ENCODE data around the gene PRSS33. TPM values are rescaled to one million over a fixed set of nuclear protein-coding genes. Genes with fewer than 3 reads are reported as not detected.

The PRSS33 gene, protein sequence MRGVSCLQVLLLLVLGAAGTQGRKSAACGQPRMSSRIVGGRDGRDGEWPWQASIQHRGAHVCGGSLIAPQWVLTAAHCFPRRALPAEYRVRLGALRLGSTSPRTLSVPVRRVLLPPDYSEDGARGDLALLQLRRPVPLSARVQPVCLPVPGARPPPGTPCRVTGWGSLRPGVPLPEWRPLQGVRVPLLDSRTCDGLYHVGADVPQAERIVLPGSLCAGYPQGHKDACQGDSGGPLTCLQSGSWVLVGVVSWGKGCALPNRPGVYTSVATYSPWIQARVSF
- not detected for polyA plus RNA-seq (2013, experiment 1 of 2)
- polyA plus RNA-seq (2013, experiment 2 of 2) = not detected

DNA sequence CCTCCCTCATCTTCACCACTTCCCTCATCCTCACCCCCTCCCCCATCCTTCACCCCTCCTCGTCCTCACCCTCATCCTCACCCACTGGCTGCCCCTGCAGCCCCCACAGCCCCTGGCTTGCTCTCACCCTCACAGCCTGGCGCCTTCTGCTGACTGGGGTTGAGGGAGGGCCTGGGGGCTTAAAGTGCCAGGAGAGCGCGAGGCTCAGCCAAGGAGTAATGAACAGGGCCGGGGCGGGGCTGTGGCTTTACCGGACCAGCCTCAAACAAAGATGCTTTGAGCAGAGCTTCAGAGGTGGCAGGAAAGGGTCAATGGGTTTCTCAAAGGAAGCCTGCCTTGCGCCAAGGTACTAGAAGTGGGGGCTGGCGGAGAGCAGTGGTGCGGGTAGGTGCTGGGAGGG is at the start of gene PRSS33:
TSS of gene PRSS33 (minus strand) at position 155 of the 400 bp plus-strand sequence. CDS start 1,013 bp downstream, outside the sequence.
- Histone ChIP-seq H3K4me1 (ENCODE audit: control insufficient read depth, low read depth, low read length) (no peaks in the 10 kb centered on the region), H3K9ac (ENCODE audit: low read length) (no peak within 1 kb of the TSS), H4K5ac (ENCODE audit: low read length) (no peak within 1 kb of the TSS), H3K23ac (ENCODE audit: low read length) (no peak within 1 kb of the TSS), H2AK5ac (ENCODE audit: low read length) (no peak within 1 kb of the TSS), H3K79me1 (ENCODE audit: low read length) (no peaks in the 10 kb centered on the region), H3K27me3 (ENCODE audit: insufficient read depth, low read length, poor library complexity) (no peaks in the 10 kb centered on the region), H2BK5ac (ENCODE audit: low read length) (no peak within 1 kb of the TSS), H3K18ac (ENCODE audit: low read length) (no peak within 1 kb of the TSS), H4K8ac (ENCODE audit: low read depth, low read length) (no peak within 1 kb of the TSS), H3K79me2 (ENCODE audit: control insufficient read depth, insufficient read depth, low read length) (no peaks in the 10 kb centered on the region), H3K27ac (ENCODE audit: low read depth, low read length) (no peak within 1 kb of the TSS), H2BK15ac (replicated peaks; ENCODE audit: low read depth) (no peak within 1 kb of the TSS), H3K4ac (ENCODE audit: low read depth, low read length) (no peak within 1 kb of the TSS), H3K4me2 (ENCODE audit: low read length) (no peak within 1 kb of the TSS), H3K36me3 (ENCODE audit: control insufficient read depth, insufficient read depth, low read length) (no peaks in the 10 kb centered on the region), H2BK120ac (ENCODE audit: low read depth, low read length) (no peak within 1 kb of the TSS), H3K4me3 (ENCODE audit: low read length) (no peak within 1 kb of the TSS), H3K56ac (ENCODE audit: low read length) (no peak within 1 kb of the TSS)
- no peak for DNase-seq
- 100% methylated on average over 1 of the region's 10 CpGs for whole genome bisulfite sequencing (ENCODE audit: extremely low coverage, insufficient coverage, low lambda C conversion rate)

DNA sequence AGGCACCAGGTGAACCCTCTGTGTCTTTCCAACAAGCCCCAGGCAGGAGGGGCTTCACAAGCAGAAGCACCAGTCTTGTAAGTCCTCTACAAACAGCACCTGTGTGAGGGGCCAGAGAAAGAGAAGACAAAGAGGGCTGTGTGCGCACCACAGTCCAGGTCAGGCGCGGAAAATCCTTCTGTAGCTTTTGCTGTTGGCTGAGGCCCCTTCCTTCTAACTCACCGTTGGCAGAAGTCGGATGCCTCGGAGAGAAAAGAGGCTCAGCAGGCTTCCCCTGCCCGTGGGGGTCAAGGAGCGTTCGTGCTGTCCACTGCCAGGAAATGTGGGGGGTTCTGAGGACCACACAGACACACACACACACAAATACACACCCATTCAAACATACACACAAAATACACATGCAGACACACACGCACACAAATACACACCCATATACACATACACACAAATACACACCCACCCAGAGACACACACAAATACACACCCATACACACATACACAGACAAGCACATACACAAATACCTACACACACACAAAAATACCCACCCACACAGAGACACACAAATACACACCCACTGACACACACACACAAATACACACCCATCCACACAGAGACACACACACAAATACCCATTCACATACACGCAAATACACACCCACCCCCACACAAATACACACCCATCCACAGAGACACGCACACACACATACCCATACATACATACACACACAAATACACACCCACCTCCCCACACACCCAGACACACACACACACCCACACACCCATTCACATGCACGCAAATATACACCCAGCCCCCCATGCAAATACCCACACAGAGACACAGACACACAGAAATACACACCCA is 49.5 kb upstream of the PRSS33 start:
- no peaks in the 10 kb centered on the region for H3K79me1 ChIP-seq (ENCODE audit: low read length)
- H2BK120ac ChIP-seq (ENCODE audit: low read depth, low read length) = peak overlapping the region; percentile 31
- H3K36me3 ChIP-seq (ENCODE audit: control insufficient read depth, insufficient read depth, low read length) = no peaks in the 10 kb centered on the region
- H3K4me2 ChIP-seq (ENCODE audit: low read length) = no peak overlapping the region
- H2BK15ac ChIP-seq (replicated peaks; ENCODE audit: low read depth) = no peak overlapping the region
- no peaks in the 10 kb centered on the region for H3K27me3 ChIP-seq (ENCODE audit: insufficient read depth, low read length, poor library complexity)
- H4K8ac ChIP-seq (ENCODE audit: low read depth, low read length) = no peak overlapping the region
- H3K79me2 ChIP-seq (ENCODE audit: control insufficient read depth, insufficient read depth, low read length) = no peaks in the 10 kb centered on the region
- no peak overlapping the region for H4K5ac ChIP-seq (ENCODE audit: low read length)
- H3K9ac ChIP-seq (ENCODE audit: low read length) = peak overlapping the region; percentile 16
- H3K4ac ChIP-seq (ENCODE audit: low read depth, low read length) = peak overlapping the region; percentile 28
- no peak overlapping the region for H3K23ac ChIP-seq (ENCODE audit: low read length)
- H3K27ac ChIP-seq (ENCODE audit: low read depth, low read length) = peak overlapping the region; percentile 82
- no peak for DNase-seq
- no peak overlapping the region for H3K18ac ChIP-seq (ENCODE audit: low read length)
- H2BK5ac ChIP-seq (ENCODE audit: low read length) = no peak overlapping the region
- 100% methylated on average over 3 of the region's 13 CpGs for WGBS (ENCODE audit: extremely low coverage, insufficient coverage, low lambda C conversion rate)
- H3K4me3 ChIP-seq (ENCODE audit: low read length) = no peak overlapping the region
- H2AK5ac ChIP-seq (ENCODE audit: low read length) = peak overlapping the region; percentile 51
- peaks cover 7% of the 10 kb centered on the region for H3K4me1 ChIP-seq (ENCODE audit: control insufficient read depth, low read depth, low read length)
- H3K56ac ChIP-seq (ENCODE audit: low read length) = peak overlapping the region; percentile 65

DNA sequence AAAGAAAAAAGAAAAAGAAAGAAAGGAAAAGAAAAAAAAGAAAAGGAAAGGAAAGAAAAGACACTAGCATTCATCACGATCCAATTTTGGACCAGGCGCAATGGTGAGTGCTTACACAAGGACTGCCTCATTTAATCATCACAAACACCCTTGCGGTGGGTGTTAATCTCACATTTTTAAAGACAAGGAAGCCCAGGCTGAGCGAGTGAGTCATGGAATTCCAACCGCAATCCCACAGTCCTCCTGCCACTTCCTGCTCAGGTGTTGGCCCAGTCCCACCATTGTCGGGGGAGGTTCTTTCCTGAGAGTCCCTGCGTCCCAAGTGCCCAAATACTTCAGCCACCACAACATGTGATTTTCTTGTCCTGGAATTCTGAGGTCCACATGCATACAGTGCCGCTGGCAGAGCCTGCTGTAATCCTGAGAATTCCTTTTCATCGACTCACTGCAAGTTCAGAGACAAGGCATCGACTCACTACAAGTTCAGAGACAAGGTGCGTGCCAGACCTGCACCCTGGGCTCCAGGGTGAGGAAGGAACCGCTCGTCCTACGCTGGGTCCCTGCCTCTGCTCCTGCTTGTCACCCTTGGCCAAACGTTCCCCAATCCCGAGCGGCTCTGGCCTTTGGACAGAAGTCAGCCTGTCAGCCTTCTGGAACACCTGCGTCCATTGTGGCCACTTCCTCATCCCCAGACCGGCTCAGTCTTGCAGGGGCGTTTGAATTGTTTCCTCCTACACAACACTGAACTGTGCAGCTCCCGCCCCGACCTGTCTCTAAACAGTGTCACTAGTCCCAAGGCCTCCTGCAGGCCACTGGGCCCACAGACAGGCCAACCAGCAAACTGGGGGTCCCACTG is 48.5 kb upstream of the PRSS33 start:
- H4K8ac ChIP-seq (ENCODE audit: low read depth, low read length) = no peak overlapping the region
- no peak overlapping the region for H3K23ac ChIP-seq (ENCODE audit: low read length)
- H3K4ac ChIP-seq (ENCODE audit: low read depth, low read length) = peak overlapping the region; percentile 28
- no peaks in the 10 kb centered on the region for H3K27me3 ChIP-seq (ENCODE audit: insufficient read depth, low read length, poor library complexity)
- H3K4me1 ChIP-seq (ENCODE audit: control insufficient read depth, low read depth, low read length) = peaks cover 7% of the 10 kb centered on the region
- peak overlapping the region; percentile 65 for H3K56ac ChIP-seq (ENCODE audit: low read length)
- peak overlapping the region; percentile 82 for H3K27ac ChIP-seq (ENCODE audit: low read depth, low read length)
- no peak overlapping the region for H4K5ac ChIP-seq (ENCODE audit: low read length)
- no peaks in the 10 kb centered on the region for H3K79me1 ChIP-seq (ENCODE audit: low read length)
- peak overlapping the region; percentile 43 for H2BK5ac ChIP-seq (ENCODE audit: low read length)
- no peak overlapping the region for H3K4me3 ChIP-seq (ENCODE audit: low read length)
- no peak overlapping the region for H3K9ac ChIP-seq (ENCODE audit: low read length)
- peak overlapping the region; percentile 31 for H2BK120ac ChIP-seq (ENCODE audit: low read depth, low read length)
- H2BK15ac ChIP-seq (replicated peaks; ENCODE audit: low read depth) = no peak overlapping the region
- DNase-seq = peak; percentile 99
- peak overlapping the region; percentile 32 for H3K18ac ChIP-seq (ENCODE audit: low read length)
- peak overlapping the region; percentile 78 for H2AK5ac ChIP-seq (ENCODE audit: low read length)
- no peak overlapping the region for H3K4me2 ChIP-seq (ENCODE audit: low read length)
- WGBS (ENCODE audit: extremely low coverage, insufficient coverage, low lambda C conversion rate) = no CpG with 5 or more reads among the region's 22 CpGs
- no peaks in the 10 kb centered on the region for H3K36me3 ChIP-seq (ENCODE audit: control insufficient read depth, insufficient read depth, low read length)
- H3K79me2 ChIP-seq (ENCODE audit: control insufficient read depth, insufficient read depth, low read length) = no peaks in the 10 kb centered on the region

DNA sequence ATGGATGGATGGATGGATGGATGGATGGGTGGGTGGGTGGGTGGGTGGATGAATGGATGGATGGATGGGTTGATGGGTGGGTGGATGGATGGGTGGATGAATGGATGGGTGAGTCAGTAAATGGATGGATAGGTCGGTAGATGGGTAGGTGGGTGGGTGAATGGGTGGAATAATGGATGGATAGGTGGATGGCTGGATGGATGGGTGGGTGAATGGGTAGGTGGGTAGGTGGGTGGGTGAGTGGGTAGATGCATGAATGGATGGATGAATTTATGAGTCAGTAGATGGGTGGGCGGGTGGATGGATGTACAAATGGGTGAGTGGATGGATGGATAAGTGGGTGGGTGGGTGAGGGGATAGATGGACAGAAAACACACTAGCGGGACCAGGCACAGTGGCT is 47.6 kb upstream of the PRSS33 start:
- Histone ChIP-seq H4K8ac (ENCODE audit: low read depth, low read length) (no peak overlapping the region), H3K79me1 (ENCODE audit: low read length) (no peaks in the 10 kb centered on the region), H3K27me3 (ENCODE audit: insufficient read depth, low read length, poor library complexity) (no peaks in the 10 kb centered on the region), H2BK5ac (ENCODE audit: low read length) (no peak overlapping the region), H3K56ac (ENCODE audit: low read length) (peak overlapping the region; percentile 64), H3K9ac (ENCODE audit: low read length) (no peak overlapping the region), H3K18ac (ENCODE audit: low read length) (peak overlapping the region; percentile 13), H4K5ac (ENCODE audit: low read length) (no peak overlapping the region), H3K4ac (ENCODE audit: low read depth, low read length) (no peak overlapping the region), H3K27ac (ENCODE audit: low read depth, low read length) (peak overlapping the region; percentile 63), H2BK15ac (replicated peaks; ENCODE audit: low read depth) (no peak overlapping the region), H3K4me1 (ENCODE audit: control insufficient read depth, low read depth, low read length) (peaks cover 7% of the 10 kb centered on the region), H3K4me2 (ENCODE audit: low read length) (no peak overlapping the region), H2AK5ac (ENCODE audit: low read length) (no peak overlapping the region), H3K23ac (ENCODE audit: low read length) (no peak overlapping the region), H2BK120ac (ENCODE audit: low read depth, low read length) (no peak overlapping the region), H3K79me2 (ENCODE audit: control insufficient read depth, insufficient read depth, low read length) (no peaks in the 10 kb centered on the region), H3K4me3 (ENCODE audit: low read length) (no peak overlapping the region), H3K36me3 (ENCODE audit: control insufficient read depth, insufficient read depth, low read length) (no peaks in the 10 kb centered on the region)
- DNase-seq = no peak
- no CpG with 5 or more reads among the region's 3 CpGs for WGBS (ENCODE audit: extremely low coverage, insufficient coverage, low lambda C conversion rate)

DNA sequence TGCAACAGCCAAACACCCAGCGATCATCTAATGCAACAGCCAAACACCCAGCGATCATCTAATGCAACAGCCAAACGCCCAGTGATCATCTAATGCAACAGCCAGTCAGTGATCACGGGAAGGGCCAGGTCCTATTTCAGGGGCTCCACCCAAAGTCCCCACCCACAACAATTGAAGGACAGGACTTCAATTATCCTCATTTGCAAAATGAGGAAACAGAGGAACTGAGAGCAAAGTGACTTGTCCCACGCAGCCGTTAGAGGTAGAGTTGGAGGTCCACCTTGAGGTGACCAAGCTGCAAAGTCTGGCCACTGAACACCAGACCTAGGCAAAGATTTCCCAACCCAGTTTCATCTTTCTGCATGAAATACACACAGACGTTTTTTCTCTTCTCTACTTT is 46.4 kb upstream of the PRSS33 start:
- Histone ChIP-seq H3K4me3 (ENCODE audit: low read length) (no peak overlapping the region), H3K36me3 (ENCODE audit: control insufficient read depth, insufficient read depth, low read length) (no peaks in the 10 kb centered on the region), H3K23ac (ENCODE audit: low read length) (no peak overlapping the region), H3K79me2 (ENCODE audit: control insufficient read depth, insufficient read depth, low read length) (no peaks in the 10 kb centered on the region), H3K4ac (ENCODE audit: low read depth, low read length) (no peak overlapping the region), H2BK5ac (ENCODE audit: low read length) (no peak overlapping the region), H2BK120ac (ENCODE audit: low read depth, low read length) (no peak overlapping the region), H3K18ac (ENCODE audit: low read length) (no peak overlapping the region), H4K8ac (ENCODE audit: low read depth, low read length) (no peak overlapping the region), H4K5ac (ENCODE audit: low read length) (no peak overlapping the region), H2AK5ac (ENCODE audit: low read length) (no peak overlapping the region), H3K27ac (ENCODE audit: low read depth, low read length) (no peak overlapping the region), H3K4me1 (ENCODE audit: control insufficient read depth, low read depth, low read length) (peaks cover 7% of the 10 kb centered on the region), H3K79me1 (ENCODE audit: low read length) (no peaks in the 10 kb centered on the region), H3K4me2 (ENCODE audit: low read length) (no peak overlapping the region), H3K27me3 (ENCODE audit: insufficient read depth, low read length, poor library complexity) (no peaks in the 10 kb centered on the region), H3K56ac (ENCODE audit: low read length) (no peak overlapping the region), H2BK15ac (replicated peaks; ENCODE audit: low read depth) (no peak overlapping the region), H3K9ac (ENCODE audit: low read length) (no peak overlapping the region)
- DNase-seq = no peak
- no CpG with 5 or more reads among the region's 7 CpGs for WGBS (ENCODE audit: extremely low coverage, insufficient coverage, low lambda C conversion rate)
